Thyroid gland (tissue), 4 donors: ENCODE results near the gene MAML1.

Experiments
- CTCF ChIP-seq, 6 experiments: fragments of 200-600 bp in 3 of 6; fragments of 450-650 bp in 3 of 6; sonication (generic) in 3 of 6; IDR thresholded peaks; one replicate each; pipeline ENCODE4 v1.5.1; 2016 to 2019; ENCODE audit warnings: antibody characterized with exemption in 6 of 6, mild to moderate bottlenecking in 2 of 6, inconsistent platforms in 1 of 6, moderate library complexity in 1 of 6
- POLR2A ChIP-seq, 2 donors: fragments of 450-650 bp; IDR thresholded peaks; one replicate each; pipeline ENCODE4 v1.6.1; 2017; ENCODE audit warnings: antibody characterized with exemption in 2 of 2, mild to moderate bottlenecking in 2 of 2, moderate library complexity in 1 of 2

DNA sequence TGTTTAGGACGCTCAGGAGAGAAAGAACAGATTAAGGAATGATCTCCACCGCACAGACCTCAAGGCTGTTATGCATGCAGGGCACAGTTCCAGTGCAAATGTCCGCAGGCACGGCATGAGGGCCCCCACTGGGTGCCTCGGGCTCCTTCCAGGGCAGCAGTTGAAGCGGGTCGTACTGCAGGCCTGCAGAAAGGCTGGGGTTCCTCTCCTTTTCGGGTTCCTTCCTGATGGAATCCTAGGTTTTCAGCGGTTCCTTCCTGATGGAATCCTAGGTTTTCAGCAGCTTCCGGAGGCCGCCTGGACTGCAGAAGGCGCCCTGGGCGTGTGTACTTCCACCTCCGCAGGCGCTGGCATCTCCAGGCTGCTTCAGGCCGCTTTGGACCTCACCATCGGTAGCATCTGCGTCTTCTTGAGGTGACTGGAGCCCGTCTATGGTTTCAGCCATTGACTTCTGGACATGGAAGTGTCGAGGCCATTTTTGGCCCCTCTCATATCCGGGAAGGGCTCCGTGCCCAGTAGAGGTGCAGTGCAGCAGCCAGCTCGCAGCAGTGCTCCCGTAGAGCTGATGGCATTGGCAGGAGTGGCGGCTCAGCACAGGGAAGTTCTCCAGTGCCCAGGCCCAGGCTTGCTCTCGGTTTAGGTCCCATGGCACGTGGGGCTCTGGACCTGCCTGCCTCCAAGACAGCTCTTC, 79.7 kb downstream of the MAML1 start:
- TF ChIP-seq CTCF (IDR thresholded peaks at IDR 0.05): no peak
- TF ChIP-seq POLR2A (IDR thresholded peaks at IDR 0.05): no peak
